ENCODE data around the gene PRODH2.
"Not testable (repeated sequence)": the region's sequence is repeated elsewhere in the genome, so short reads cannot be mapped to it uniquely, and the experiment has no call there.

The PRODH2 gene

DNA sequence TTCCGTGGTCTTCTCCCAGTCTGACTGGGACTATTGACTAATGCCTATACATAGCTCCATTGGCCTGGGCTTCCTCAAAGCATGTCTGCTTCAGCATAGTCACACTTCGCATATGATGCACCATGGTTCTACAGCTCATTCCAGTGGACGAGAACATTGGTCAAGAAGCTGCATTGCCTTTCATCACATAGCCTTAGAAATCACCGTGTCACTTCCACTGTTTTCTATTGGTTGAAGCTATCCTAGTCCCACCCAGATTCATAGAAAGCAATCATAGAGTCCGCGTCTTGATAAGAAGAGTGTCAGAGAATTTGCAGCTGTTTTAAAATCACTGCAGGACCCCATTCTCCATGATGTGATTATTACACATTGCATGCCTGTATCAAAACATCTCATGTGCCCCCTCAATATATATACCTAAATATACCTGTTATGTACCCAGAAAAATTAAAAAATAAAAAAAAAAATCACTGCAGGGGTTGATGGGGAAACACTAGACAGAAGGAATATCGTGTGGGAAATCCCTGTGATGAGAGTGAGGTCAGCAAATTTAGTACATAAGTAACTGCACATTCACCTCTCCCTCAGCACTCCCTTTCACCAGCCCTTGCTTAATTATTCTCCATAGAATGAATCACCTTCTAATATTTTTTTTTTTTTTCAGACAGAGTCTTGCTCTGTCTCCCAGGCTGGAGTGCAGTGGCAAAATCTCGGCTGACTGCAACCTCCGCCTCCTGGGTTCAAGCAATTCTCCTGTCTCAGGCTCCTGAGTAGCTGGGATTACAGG, 39.4 kb downstream of the PRODH2 start:
- H3K9me3 ChIP-seq (ENCODE audit: severe bottlenecking): no peaks in the 10 kb centered on the region
- TF ChIP-seq, protein P1, sequence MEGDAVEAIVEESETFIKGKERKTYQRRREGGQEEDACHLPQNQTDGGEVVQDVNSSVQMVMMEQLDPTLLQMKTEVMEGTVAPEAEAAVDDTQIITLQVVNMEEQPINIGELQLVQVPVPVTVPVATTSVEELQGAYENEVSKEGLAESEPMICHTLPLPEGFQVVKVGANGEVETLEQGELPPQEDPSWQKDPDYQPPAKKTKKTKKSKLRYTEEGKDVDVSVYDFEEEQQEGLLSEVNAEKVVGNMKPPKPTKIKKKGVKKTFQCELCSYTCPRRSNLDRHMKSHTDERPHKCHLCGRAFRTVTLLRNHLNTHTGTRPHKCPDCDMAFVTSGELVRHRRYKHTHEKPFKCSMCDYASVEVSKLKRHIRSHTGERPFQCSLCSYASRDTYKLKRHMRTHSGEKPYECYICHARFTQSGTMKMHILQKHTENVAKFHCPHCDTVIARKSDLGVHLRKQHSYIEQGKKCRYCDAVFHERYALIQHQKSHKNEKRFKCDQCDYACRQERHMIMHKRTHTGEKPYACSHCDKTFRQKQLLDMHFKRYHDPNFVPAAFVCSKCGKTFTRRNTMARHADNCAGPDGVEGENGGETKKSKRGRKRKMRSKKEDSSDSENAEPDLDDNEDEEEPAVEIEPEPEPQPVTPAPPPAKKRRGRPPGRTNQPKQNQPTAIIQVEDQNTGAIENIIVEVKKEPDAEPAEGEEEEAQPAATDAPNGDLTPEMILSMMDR (IDR thresholded peaks at IDR 0.05; ENCODE audit: low read depth, low read length): no peak
- no peak for DNase-seq

DNA sequence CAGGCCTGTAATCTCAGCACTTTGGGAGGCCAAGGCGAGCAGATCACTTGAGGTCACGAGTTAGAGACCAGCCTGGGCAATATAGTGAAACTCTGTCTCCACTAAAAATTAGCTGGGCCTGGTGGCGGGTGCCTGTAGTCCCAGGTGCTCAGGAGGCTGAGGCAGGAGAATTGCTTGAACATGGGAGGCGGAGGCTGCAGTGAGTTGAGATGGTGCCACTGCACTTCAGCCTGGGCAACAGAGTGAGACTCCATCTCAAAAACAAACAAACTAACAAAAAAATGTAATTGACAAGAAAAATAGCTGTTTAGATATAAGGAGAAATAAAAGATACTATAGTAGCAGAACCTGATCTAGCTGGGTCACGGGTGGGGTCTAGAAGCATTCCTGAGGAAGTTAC, 40.3 kb downstream of the PRODH2 start:
- not testable (repeated sequence) for DNase-seq; H3K9me3 ChIP-seq (ENCODE audit: severe bottlenecking); H3K4me3 ChIP-seq (ENCODE audit: low read depth, low read length); H3K27ac ChIP-seq; H3K27me3 ChIP-seq (ENCODE audit: insufficient read depth, low read depth, severe bottlenecking)
- peaks cover 16% of the 10 kb centered on the region for H3K36me3 ChIP-seq

More for the DNA sequence above, 39.4 kb downstream of the PRODH2 start:
- Histone ChIP-seq H3K27ac (no peak overlapping the region), H3K36me3 (peaks cover 17% of the 10 kb centered on the region), H3K27me3 (ENCODE audit: insufficient read depth, low read depth, severe bottlenecking) (no peaks in the 10 kb centered on the region), H3K4me3 (ENCODE audit: low read depth, low read length) (no peak overlapping the region)

DNA sequence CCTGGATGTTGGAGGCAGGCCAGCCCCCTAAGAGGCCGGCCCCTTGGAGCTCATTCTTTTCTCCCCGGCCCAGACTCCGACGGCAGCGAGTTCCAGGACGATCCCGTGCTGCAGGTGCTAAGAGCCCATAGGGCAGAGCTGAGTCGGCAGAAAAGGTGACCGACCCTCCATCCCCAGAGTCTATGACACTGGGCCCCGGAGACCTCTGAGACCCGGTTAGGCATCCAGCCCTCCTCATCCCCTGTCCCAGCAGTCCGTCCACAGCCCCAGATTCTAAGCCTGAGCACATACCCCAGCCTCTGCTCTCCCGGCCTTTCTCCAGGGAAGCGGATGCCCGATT, 44.6 kb downstream of the PRODH2 start:
- TF ChIP-seq, protein P1 (IDR thresholded peaks at IDR 0.05; ENCODE audit: low read depth, low read length): no peak
- Histone ChIP-seq H3K27me3 (ENCODE audit: insufficient read depth, low read depth, severe bottlenecking) (no peaks in the 10 kb centered on the region), H3K4me3 (ENCODE audit: low read depth, low read length) (no peak overlapping the region), H3K27ac (no peak overlapping the region), H3K9me3 (ENCODE audit: severe bottlenecking) (no peaks in the 10 kb centered on the region), H3K36me3 (peaks cover 35% of the 10 kb centered on the region)
- DNase-seq: no peak

DNA sequence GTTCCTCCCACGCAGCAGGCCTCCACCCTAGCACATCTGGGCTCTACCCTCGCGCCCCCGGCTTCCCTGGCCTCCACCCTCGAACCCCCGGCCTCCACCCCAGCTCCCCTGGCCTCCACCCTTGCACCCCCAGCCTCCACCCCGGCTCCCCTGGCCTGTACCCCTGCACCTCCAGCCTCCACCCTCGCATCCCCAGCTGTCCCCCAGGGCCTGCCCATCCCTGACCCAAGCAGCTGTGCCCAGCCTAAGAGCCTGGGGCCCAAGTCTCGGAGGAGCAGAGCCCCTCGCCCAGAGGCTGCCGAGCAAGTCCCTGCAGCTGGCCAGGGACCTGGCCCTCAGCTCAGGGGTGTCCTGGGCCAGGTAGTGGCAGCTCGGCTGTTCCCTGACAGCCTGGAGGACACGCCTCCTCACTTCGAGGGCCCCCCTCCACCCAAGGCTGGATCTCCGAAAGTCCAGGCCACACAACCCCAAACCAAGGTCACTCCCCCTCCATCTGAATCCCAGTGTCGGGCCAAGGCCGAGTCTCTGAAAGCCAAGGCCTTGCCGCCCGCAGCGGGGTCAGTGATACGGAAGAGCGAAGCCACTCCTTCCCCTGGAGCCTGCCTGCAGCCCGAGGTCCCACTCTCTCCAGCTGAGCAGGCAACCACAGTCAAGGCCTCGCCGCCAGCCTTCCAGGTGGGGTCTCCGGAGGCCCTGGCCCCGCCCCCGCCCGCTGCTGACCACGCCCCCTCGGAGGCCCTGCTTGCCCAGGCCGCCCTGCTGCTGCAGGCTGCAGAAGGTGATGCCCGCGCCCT, 45.2 kb downstream of the PRODH2 start:
- TF ChIP-seq, protein P1 (IDR thresholded peaks at IDR 0.05; ENCODE audit: low read depth, low read length): no peak
- no peak for DNase-seq
- Histone ChIP-seq H3K27me3 (ENCODE audit: insufficient read depth, low read depth, severe bottlenecking) (no peaks in the 10 kb centered on the region), H3K9me3 (ENCODE audit: severe bottlenecking) (no peaks in the 10 kb centered on the region), H3K4me3 (ENCODE audit: low read depth, low read length) (no peak overlapping the region), H3K27ac (no peak overlapping the region), H3K36me3 (peaks cover 35% of the 10 kb centered on the region)

DNA sequence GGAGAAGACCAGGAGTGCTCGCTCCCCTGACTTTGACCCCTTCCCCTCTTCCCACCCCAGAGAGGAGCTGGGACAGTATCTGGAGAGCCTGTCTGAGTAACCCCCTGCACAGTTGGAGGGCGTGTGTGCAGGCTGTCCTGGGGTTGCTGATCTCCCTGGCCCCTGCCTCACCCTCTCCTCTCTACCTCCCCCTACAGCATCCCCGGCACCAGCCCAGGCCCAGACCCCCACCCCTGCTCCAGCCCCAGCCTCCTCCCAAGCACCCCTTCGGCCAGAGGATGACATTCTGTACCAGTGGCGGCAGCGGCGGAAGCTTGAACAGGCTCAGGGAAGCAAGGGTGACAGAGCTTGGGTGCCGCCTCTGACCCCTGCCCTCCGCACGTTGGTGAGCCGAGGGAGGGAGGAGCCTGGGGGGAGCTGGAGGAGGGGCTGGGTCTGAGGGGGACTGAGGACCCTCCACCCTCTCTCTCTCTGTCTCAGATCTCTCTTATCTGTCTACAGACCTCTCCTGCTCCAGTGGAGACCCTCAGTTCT, 46.0 kb downstream of the PRODH2 start:
- DNase-seq: no peak
- Histone ChIP-seq H3K4me3 (ENCODE audit: low read depth, low read length) (no peak overlapping the region), H3K36me3 (peaks cover 42% of the 10 kb centered on the region), H3K9me3 (ENCODE audit: severe bottlenecking) (no peaks in the 10 kb centered on the region), H3K27me3 (ENCODE audit: insufficient read depth, low read depth, severe bottlenecking) (no peaks in the 10 kb centered on the region), H3K27ac (no peak overlapping the region)
- TF ChIP-seq, protein P1 (IDR thresholded peaks at IDR 0.05; ENCODE audit: low read depth, low read length): no peak

Data from WERI-Rb-1 (cell line).